HUES48 (cell line): ENCODE results near the gene PIK3R3.
A peak's percentile ranks its signal among the peaks of the same experiment; 100 is the strongest.

Experiments used
- H3K27ac ChIP-seq: one replicate; pipeline ENCODE4 v1.7.0; 2013; ENCODE audit warnings: low read depth, low read length, inconsistent platforms
- H3K27me3 ChIP-seq: 2 replicates; pipeline ENCODE4 v1.6.1; 2013; ENCODE audit warnings: mild to moderate bottlenecking, low read length; ENCODE audit not compliant: control insufficient read depth, insufficient read depth
- H3K36me3 ChIP-seq: 2 replicates; pipeline ENCODE4 v1.6.1; 2013; ENCODE audit warnings: low read length; ENCODE audit not compliant: control insufficient read depth, insufficient read depth
- H3K4me1 ChIP-seq: 2 replicates; pipeline ENCODE4 v1.6.1; 2013; ENCODE audit warnings: mild to moderate bottlenecking, low read length; ENCODE audit not compliant: control insufficient read depth, insufficient read depth
- H3K4me3 ChIP-seq: 2 replicates; pipeline ENCODE4 v1.5.1; 2013; ENCODE audit warnings: mild to moderate bottlenecking, low read depth, low read length
- H3K9ac ChIP-seq: 2 replicates; pipeline ENCODE4 v1.6.1; 2013; ENCODE audit warnings: mild to moderate bottlenecking, low read depth, low read length, moderate library complexity
- H3K9me3 ChIP-seq: 2 replicates; pipeline ENCODE4 v1.6.1; 2013; ENCODE audit warnings: low read length; ENCODE audit not compliant: control insufficient read depth, insufficient read depth

PIK3R3 gene

DNA sequence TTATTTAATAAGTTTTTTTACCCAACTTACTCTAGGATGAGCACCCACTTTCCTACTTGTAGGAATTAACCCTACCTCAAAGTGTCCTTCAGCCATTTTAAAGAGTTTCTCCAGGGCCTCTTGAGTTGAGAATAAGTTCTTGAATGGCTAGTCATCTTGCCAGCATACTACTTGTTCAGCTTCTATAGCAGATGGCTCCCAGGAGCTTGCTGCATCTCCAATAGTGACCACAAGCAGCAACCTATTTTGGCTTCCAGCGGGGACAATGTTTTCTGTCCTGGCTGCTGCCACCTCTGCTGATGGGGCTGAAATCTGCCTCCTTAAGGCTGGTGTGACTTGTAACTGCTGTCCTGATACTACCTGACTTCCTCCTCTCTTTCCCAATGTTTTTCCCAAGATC, 20.8 kb upstream of the PIK3R3 start:
- no peaks in the 10 kb centered on the region for H3K36me3 ChIP-seq
- no peaks in the 10 kb centered on the region for H3K27me3 ChIP-seq
- no peak overlapping the region for H3K9ac ChIP-seq
- H3K27ac ChIP-seq: no peak overlapping the region
- 0 out of 2 replicates have a peak, but pooled peaks cover 3% of the 10 kb centered on the region for H3K4me1 ChIP-seq
- no peak overlapping the region for H3K4me3 ChIP-seq
- H3K9me3 ChIP-seq: no peaks in the 10 kb centered on the region

DNA sequence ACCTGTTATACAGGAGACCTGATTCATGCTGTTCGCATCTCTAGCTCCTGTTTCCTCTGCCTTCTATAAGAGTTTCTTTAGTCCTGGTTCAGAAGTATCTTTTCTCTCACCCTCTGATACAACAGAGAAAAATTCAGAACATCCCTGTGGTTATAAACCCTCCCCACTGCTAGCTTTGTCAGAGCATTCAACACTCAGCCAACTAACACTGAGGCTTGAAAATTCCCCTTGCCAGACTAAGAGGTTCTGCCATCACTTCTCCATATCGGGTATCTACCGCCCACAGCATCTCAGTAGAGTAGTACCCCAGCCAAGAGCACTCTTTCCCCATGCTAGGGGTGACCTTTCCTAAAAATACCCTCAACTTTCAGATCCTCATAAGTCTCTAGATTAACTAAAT, 19.6 kb upstream of the PIK3R3 start:
- H3K36me3 ChIP-seq: no peaks in the 10 kb centered on the region
- H3K9ac ChIP-seq: no peak overlapping the region
- H3K27me3 ChIP-seq: no peaks in the 10 kb centered on the region
- H3K9me3 ChIP-seq: no peaks in the 10 kb centered on the region
- H3K27ac ChIP-seq: no peak overlapping the region
- H3K4me1 ChIP-seq: 0 out of 2 replicates have a peak, but pooled peaks cover 3% of the 10 kb centered on the region
- H3K4me3 ChIP-seq: no peak overlapping the region

DNA sequence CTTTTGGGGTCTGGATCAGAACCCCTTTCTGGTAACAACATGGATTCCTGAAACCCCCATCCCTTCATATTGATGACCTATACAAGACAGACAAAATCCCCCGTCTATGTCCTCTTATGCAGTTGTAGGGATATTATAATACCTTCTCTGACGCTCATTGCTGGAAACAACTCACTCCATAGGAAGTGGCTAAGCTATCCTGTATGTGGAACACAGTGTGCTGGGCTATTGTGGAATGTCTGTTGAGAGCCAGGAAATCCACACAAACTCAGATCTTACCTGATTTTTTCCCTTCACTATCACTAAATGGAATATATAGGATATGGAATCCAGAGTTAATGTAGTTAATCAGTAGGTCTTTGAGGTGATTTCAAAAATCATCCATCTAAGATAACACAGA, 17.7 kb upstream of the PIK3R3 start:
- Histone ChIP-seq H3K27ac (no peak overlapping the region), H3K36me3 (no peaks in the 10 kb centered on the region), H3K9me3 (no peaks in the 10 kb centered on the region), H3K4me1 (0 out of 2 replicates have a peak, but pooled peaks cover 3% of the 10 kb centered on the region), H3K4me3 (no peak overlapping the region), H3K27me3 (no peaks in the 10 kb centered on the region), H3K9ac (no peak overlapping the region)

DNA sequence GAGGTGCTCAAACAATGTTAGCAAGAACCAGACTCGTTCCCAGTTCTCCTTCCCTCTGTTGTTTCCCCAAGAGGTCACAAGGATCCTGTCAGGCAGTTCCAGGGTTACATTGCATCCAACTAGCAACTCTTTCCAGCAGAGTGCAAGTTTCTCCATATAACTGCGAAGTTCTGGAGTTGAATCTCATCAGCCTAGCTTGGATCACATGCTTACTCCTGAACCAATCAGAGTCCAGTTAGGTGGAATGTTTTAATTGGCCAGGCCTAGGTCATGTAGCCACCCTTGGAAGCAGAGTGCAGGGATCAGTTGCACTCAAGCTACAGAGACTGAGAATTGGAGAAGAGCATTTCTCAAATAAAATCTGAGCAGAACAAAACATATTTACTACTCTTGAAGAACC, 15.9 kb upstream of the PIK3R3 start:
- no peaks in the 10 kb centered on the region for H3K9me3 ChIP-seq
- no peak overlapping the region for H3K4me3 ChIP-seq
- no peaks in the 10 kb centered on the region for H3K36me3 ChIP-seq
- no peak overlapping the region for H3K9ac ChIP-seq
- H3K27me3 ChIP-seq: no peaks in the 10 kb centered on the region
- H3K4me1 ChIP-seq: 0 out of 2 replicates have a peak, but pooled peaks cover 3% of the 10 kb centered on the region
- H3K27ac ChIP-seq: no peak overlapping the region

DNA sequence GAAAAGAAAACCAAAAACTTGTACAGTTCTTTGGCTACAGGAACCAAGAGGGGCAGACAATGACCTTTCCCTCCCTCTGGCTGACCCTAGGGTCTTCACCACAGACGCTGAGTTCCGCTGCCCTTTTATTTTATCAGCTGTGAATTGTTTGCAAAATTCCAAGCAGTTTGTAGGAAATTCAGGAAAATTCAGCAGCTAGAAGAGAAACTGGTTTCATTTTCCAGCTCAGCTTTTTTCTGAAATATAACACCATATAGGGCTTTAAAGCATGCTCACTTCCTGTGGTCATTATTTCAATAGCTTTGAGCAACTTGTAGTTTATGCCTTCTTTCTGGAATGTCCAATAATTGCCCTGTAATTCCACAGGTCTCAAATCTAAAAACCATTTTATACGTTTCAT, 5.5 kb upstream of the PIK3R3 start:
- H3K9ac ChIP-seq: no peak overlapping the region
- 0 out of 2 replicates have a peak, but pooled peaks cover 4% of the 10 kb centered on the region for H3K27me3 ChIP-seq
- H3K9me3 ChIP-seq: no peaks in the 10 kb centered on the region
- peaks cover 8% of the 10 kb centered on the region for H3K4me1 ChIP-seq
- H3K36me3 ChIP-seq: no peaks in the 10 kb centered on the region
- H3K4me3 ChIP-seq: no peak overlapping the region
- H3K27ac ChIP-seq: no peak overlapping the region

DNA sequence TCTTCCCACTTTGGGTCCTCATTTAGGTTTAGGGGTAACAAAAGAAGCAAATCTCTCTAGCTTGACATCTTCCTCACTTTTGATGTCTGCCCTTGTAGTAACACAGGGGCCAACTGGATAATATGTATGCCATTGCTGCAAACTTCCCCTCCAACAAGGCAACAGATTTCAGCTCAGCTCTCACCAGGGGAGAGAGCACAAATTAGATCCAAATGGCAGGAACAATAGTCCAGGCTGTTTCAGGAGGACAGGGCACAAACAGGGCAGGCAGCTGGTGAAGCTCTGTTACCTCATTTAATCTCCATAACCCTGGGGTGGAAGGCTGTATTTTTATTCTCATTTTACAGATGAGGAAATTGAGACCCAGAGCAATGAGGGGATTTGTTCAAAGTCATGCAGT, 4.3 kb upstream of the PIK3R3 start:
- 0 out of 2 replicates have a peak, but pooled peaks cover 4% of the 10 kb centered on the region for H3K27me3 ChIP-seq
- no peaks in the 10 kb centered on the region for H3K9me3 ChIP-seq
- H3K4me1 ChIP-seq: peaks cover 8% of the 10 kb centered on the region
- no peaks in the 10 kb centered on the region for H3K36me3 ChIP-seq
- no peak overlapping the region for H3K4me3 ChIP-seq
- no peak overlapping the region for H3K27ac ChIP-seq
- H3K9ac ChIP-seq: no peak overlapping the region

DNA sequence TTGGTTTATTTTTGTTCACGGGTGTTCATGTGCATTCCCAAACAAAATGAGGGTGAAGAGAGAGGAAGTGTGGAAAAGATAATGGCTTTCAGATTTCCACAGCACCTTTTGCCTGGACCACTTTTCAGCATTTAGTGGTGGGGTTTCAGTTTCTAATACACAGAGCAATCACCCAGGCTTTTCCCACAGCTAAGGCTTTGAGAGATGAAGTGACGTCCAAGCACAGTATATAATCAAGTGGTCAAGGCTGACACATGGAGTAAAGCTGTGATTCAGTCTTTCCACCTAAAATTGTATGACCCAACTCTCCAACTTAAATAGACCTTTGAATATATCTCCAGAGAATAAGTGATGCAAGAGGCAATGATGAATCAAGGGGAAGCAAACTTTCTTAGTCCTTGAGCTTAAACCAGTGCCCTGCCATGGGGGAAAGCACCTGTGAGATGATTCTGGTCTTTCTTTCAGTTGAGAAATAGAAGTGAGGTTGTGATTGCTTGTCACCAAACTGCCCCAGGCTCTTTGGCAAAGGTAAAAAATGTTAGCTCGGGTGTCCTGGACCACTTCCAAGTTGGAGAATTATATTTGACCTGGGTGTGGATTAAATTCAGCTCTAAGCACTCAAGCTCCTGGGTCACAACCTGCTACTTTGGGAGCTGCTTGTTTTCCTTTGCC, 2.4 kb upstream of the PIK3R3 start:
- Histone ChIP-seq H3K9me3 (no peaks in the 10 kb centered on the region), H3K27ac (no peak overlapping the region), H3K4me1 (peaks cover 17% of the 10 kb centered on the region), H3K36me3 (no peaks in the 10 kb centered on the region), H3K9ac (no peak overlapping the region), H3K4me3 (no peak overlapping the region), H3K27me3 (peaks cover 17% of the 10 kb centered on the region)

DNA sequence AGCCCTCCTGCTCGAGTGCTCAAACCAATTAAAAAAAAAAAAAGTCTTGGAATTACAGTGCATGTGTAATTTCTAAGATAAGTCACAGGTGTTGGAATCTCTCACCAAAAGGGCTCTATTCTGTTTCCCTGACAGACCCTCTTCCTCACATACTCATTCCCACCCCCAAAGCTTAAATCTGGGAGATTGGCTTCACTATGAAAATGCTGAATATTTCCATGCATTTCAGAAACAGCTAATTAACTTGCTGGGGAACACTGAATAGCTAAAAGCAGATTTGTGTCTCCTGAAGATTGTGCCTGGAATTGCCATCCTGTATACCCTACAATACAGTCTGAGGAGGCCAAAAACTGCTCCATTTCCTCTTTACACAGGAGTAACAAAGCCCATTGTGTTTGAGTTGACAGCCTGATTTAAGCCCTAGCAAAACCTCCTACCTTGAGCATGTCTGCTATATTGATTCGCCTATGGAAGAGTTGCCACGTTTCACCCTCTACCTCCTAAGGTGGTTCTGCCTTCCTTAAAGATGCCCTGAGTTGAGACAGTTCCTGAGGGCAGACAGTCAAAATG, 1.4 kb upstream of the PIK3R3 start:
- H3K9ac ChIP-seq: peak overlapping the region; percentile 70; the same call in 1 of the 2 replicates
- H3K4me3 ChIP-seq: peak overlapping the region; percentile 75
- peaks cover 17% of the 10 kb centered on the region for H3K27me3 ChIP-seq
- no peaks in the 10 kb centered on the region for H3K36me3 ChIP-seq
- peaks cover 20% of the 10 kb centered on the region for H3K4me1 ChIP-seq
- peak overlapping the region; percentile 99 for H3K27ac ChIP-seq
- no peaks in the 10 kb centered on the region for H3K9me3 ChIP-seq

DNA sequence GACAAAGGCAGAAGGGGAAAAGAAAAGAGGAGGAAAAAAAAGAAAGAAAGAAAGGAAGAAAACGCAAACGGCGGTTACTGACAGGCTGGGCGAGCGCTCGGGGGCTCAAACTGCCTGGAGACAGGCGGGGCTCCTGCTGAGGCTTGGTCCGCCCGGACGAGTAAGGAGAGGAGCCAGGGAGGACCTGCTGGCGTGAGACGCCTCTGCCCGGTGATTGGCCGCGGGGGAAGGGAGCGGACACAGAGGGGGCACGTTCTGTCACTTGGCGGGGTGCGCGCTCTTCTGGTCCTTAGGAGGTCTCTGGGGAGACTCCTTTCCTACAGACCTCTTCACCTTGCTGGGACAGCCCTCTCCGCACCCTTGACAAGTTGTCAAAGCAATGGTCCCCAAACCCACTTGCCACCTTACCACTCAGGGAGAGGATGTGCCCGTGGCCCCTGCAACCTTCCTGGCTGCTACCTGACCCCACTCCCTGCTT, 791 bp upstream of the PIK3R3 start:
- peak overlapping the region; percentile 99 for H3K27ac ChIP-seq
- peaks cover 17% of the 10 kb centered on the region for H3K27me3 ChIP-seq
- H3K36me3 ChIP-seq: no peaks in the 10 kb centered on the region
- peaks cover 20% of the 10 kb centered on the region for H3K4me1 ChIP-seq
- peak overlapping the region; percentile 75 for H3K4me3 ChIP-seq
- H3K9me3 ChIP-seq: no peaks in the 10 kb centered on the region
- peak overlapping the region; percentile 70 for H3K9ac ChIP-seq

DNA sequence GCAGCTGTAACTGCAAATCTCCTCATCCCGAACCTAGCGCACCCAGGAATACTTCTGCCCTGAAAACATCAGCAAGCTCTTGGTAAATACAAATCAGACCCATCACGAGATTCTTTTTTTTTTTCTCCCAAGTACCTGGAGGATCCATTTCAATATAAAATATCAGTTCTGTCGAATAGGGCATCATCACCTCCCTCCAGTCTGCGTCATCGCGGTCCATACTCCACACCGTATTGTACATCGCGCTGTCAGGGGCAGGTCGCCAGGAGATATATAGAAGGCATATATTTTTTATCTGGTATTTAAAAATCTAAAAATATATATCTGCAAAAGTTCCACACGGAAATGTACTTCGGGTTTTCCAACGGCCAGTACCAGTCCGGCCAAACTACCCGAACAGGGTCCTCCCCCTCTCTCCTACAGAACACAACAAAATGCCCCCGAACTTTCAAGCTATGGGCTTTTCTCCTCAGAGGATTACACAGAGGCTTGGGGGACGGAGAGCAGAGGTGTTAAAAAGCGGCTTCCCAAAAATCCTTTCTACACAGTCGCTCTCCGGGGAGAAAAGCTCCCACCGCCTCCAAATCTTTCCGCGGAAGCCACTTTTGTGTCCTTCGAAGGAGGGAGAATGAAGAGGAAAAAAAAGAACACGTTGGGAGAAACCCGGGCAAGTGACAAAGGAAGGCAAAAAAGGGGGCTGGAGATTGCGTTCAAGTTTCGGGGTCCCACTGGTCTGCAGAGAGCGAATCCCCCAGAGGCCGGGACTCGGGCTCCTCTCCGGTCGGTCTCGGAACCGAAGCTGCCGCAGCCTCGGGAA, 509 bp downstream of the PIK3R3 start:
- H3K36me3 ChIP-seq: no peaks in the 10 kb centered on the region
- peaks cover 17% of the 10 kb centered on the region for H3K27me3 ChIP-seq
- no peaks in the 10 kb centered on the region for H3K9me3 ChIP-seq
- peak overlapping the region; percentile 99 for H3K27ac ChIP-seq
- peaks cover 20% of the 10 kb centered on the region for H3K4me1 ChIP-seq
- peak overlapping the region; percentile 75 for H3K4me3 ChIP-seq
- peak overlapping the region; percentile 98 for H3K9ac ChIP-seq

DNA sequence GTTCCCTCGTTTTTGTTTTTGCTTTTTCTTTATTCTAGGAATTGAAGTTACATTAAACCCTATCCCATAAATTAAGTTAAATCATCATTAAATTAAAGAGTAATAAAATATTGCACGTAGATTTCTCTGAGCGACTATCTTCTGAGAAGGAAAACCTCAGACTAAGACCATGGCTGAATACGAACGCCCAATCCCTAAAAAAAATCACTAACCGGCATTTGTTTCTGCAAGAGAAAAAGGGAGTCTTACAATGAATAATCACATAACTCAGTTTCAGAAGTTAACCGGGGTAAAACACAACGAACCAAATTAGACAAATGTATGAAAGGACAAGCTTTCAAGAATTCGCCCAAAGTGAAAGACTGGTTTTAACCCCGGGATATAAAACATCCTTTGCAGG, 1.3 kb downstream of the PIK3R3 start:
- Histone ChIP-seq H3K9ac (peak overlapping the region; percentile 38; the same call in 1 of the 2 replicates), H3K9me3 (no peaks in the 10 kb centered on the region), H3K4me1 (peaks cover 20% of the 10 kb centered on the region), H3K27me3 (peaks cover 17% of the 10 kb centered on the region), H3K4me3 (peak overlapping the region; percentile 75), H3K36me3 (no peaks in the 10 kb centered on the region), H3K27ac (no peak overlapping the region)
